WTC11 (cell line): ENCODE results near the gene PTGER2. TPM values are rescaled to one million over a fixed set of nuclear protein-coding genes. Genes with fewer than 3 reads are reported as not detected.

Source experiments
- ATAC-seq: fragments of 200-7000 bp; cut with Tn5 transposase; 2 replicates; pipeline ENCODE4 v1.10.0; 2021; ENCODE audit warnings: mild to moderate bottlenecking, moderate library complexity
- CTCF ChIA-PET: fragments of 300-600 bp; sonication (Branson Sonifier 250); formaldehyde crosslinking; loops from one replicate; lab custom pipeline; 2021; ENCODE audit warnings: antibody characterized with exemption; lab: Charles Lee
- POLR2A ChIA-PET: fragments of 350-600 bp; sonication (Branson Sonifier 250); formaldehyde crosslinking; loops from one replicate; lab custom pipeline; 2021; ENCODE audit warnings: antibody characterized with exemption; lab: Charles Lee
- DNase-seq: peaks from one replicate; pipeline ENCODE4 v3.0.0; 2021; ENCODE audit warnings: low spot score
- H3K27ac Mint-ChIP-seq: 2 replicates; pipeline ENCODE4 v1.8.0; 2021; ENCODE audit warnings: mixed read lengths
- H3K27me3 Mint-ChIP-seq: 2 replicates; pipeline ENCODE4 v1.8.0; 2021; ENCODE audit warnings: low read depth, mild to moderate bottlenecking, moderate library complexity, mixed read lengths
- H3K36me3 Mint-ChIP-seq: 2 replicates; pipeline ENCODE4 v1.8.0; 2021; ENCODE audit warnings: mixed read lengths
- H3K4me1 Mint-ChIP-seq: 2 replicates; pipeline ENCODE4 v1.8.0; 2022; ENCODE audit warnings: mixed read lengths
- H3K4me3 Mint-ChIP-seq: 2 replicates; pipeline ENCODE4 v1.8.0; 2021; ENCODE audit warnings: mild to moderate bottlenecking, moderate library complexity, mixed read lengths
- H3K9me3 Mint-ChIP-seq: 2 replicates; pipeline ENCODE4 v1.8.0; 2021; ENCODE audit warnings: mixed read lengths
- EMX1 ChIP-seq: fragments of 250-450 bp; sonication (Bioruptor Pico); IDR thresholded peaks from 2 replicates; pipeline ENCODE4 v1.8.0; 2021; ENCODE audit warnings: mild to moderate bottlenecking
- FOXJ3 ChIP-seq: sonication (generic); formaldehyde crosslinking; IDR thresholded peaks from 2 replicates; pipeline ENCODE4 v1.9.0; 2021; ENCODE audit warnings: missing genetic modification reagents, mild to moderate bottlenecking, borderline replicate concordance
- IRF2 ChIP-seq: sonication (generic); formaldehyde crosslinking; IDR thresholded peaks from 2 replicates; pipeline ENCODE4 v1.8.0; 2022; ENCODE audit warnings: low read depth, missing genetic modification reagents, borderline replicate concordance
- JUN ChIP-seq: sonication (generic); formaldehyde crosslinking; IDR thresholded peaks from 2 replicates; pipeline ENCODE4 v1.8.0; 2023; ENCODE audit warnings: mild to moderate bottlenecking, missing genetic modification reagents
- NR3C1 ChIP-seq: sonication (generic); formaldehyde crosslinking; conservative IDR thresholded peaks from 2 replicates; pipeline ENCODE4 v1.8.1; 2023; ENCODE audit warnings: low read depth, mild to moderate bottlenecking, missing genetic modification reagents
- OVOL2 ChIP-seq: fragments of 250-450 bp; sonication (Bioruptor Pico); IDR thresholded peaks from 2 replicates; pipeline ENCODE4 v1.9.0; 2021; ENCODE audit warnings: mild to moderate bottlenecking, borderline replicate concordance
- TEAD4 ChIP-seq: sonication (generic); formaldehyde crosslinking; IDR thresholded peaks from 2 replicates; pipeline ENCODE4 v1.8.0; 2022; ENCODE audit warnings: mild to moderate bottlenecking, missing genetic modification reagents
- ZNF138 ChIP-seq: sonication (generic); formaldehyde crosslinking; conservative IDR thresholded peaks from 2 replicates; pipeline ENCODE4 v1.8.1; 2022; ENCODE audit warnings: mild to moderate bottlenecking, moderate library complexity, missing genetic modification reagents
- ZNF317 ChIP-seq: sonication (generic); formaldehyde crosslinking; IDR thresholded peaks from 2 replicates; pipeline ENCODE4 v1.8.1; 2023; ENCODE audit warnings: low read depth, mild to moderate bottlenecking, moderate library complexity, missing genetic modification reagents, borderline replicate concordance
- ZNF416 ChIP-seq: fragments of 250-450 bp; sonication (Bioruptor Pico); IDR thresholded peaks from 2 replicates; pipeline ENCODE4 v1.9.0; 2021; ENCODE audit warnings: mild to moderate bottlenecking, inconsistent platforms
- total RNA-seq: library from RNA; stranded (reverse); gene quantifications from 3 replicates; pipeline ENCODE4 v1.2.3, GENCODE V29; 2021
- TF ChIP-seq, protein P1 (sequence below): fragments of 250-450 bp; sonication (Bioruptor Pico); IDR thresholded peaks from 2 replicates; pipeline ENCODE4 v1.9.0; 2021; ENCODE audit warnings: mild to moderate bottlenecking
- TF ChIP-seq, protein P2 (sequence below): fragments of 250-450 bp; sonication (Bioruptor Pico); IDR thresholded peaks from 2 replicates; pipeline ENCODE4 v1.9.0; 2021; ENCODE audit warnings: moderate library complexity, mild to moderate bottlenecking, inconsistent platforms, borderline replicate concordance
- TF ChIP-seq, protein P3 (sequence below): sonication (generic); formaldehyde crosslinking; IDR thresholded peaks from 2 replicates; pipeline ENCODE4 v1.8.1; 2022; ENCODE audit warnings: low read depth, mild to moderate bottlenecking, moderate library complexity, missing genetic modification reagents, borderline replicate concordance
- TF ChIP-seq, protein P4 (sequence below): fragments of 250-450 bp; sonication (Bioruptor Pico); IDR thresholded peaks from 2 replicates; pipeline ENCODE4 v1.9.0; 2021; ENCODE audit warnings: mild to moderate bottlenecking
- TF ChIP-seq, protein P5 (sequence below): sonication (generic); formaldehyde crosslinking; IDR thresholded peaks from 2 replicates; pipeline ENCODE4 v1.8.0; 2022; ENCODE audit warnings: mild to moderate bottlenecking, missing genetic modification reagents
- TF ChIP-seq, protein P6 (sequence below): sonication (generic); formaldehyde crosslinking; conservative IDR thresholded peaks from 2 replicates; pipeline ENCODE4 v1.8.1; 2022; ENCODE audit warnings: mild to moderate bottlenecking, missing genetic modification reagents
- TF ChIP-seq, protein P7 (sequence below): sonication (generic); formaldehyde crosslinking; IDR thresholded peaks from 2 replicates; pipeline ENCODE4 v1.8.1; 2022; ENCODE audit warnings: low read depth, missing genetic modification reagents, borderline replicate concordance

Gene PTGER2
- total RNA-seq, 1 experiment from 2014 or later: 0.92 TPM

DNA sequence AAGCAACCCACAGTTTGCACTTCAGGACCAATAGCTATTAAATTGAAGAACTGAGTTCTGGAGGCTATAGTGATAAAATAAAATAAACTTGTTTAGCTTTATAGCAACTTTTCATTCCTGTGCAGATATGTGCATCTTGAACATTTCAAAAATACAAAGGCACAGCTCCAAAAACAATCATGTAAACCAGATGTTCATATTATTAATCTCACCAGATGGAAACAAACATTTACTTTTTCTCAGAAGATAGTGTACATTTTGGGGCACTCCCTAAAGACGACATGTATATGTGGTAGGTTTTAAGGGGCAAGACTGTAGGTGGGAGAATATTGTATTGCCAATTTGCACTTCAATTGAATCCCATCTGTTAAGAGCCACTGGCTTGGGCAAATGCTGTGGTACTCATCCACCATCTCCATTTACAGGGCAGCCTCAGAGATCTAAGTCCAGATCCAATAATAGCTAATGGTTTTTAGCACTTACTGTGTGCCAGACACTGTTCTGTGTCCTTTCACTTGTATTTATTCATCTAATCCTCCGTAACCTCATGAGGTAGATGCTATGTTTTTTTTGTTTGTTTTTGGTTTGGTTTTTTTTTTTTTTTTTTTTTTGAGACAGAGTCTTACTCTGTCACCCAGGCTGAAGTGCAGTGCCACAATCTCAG lies 49.1 kb downstream of the PTGER2 start (continued):
- TF ChIP-seq, protein P1, sequence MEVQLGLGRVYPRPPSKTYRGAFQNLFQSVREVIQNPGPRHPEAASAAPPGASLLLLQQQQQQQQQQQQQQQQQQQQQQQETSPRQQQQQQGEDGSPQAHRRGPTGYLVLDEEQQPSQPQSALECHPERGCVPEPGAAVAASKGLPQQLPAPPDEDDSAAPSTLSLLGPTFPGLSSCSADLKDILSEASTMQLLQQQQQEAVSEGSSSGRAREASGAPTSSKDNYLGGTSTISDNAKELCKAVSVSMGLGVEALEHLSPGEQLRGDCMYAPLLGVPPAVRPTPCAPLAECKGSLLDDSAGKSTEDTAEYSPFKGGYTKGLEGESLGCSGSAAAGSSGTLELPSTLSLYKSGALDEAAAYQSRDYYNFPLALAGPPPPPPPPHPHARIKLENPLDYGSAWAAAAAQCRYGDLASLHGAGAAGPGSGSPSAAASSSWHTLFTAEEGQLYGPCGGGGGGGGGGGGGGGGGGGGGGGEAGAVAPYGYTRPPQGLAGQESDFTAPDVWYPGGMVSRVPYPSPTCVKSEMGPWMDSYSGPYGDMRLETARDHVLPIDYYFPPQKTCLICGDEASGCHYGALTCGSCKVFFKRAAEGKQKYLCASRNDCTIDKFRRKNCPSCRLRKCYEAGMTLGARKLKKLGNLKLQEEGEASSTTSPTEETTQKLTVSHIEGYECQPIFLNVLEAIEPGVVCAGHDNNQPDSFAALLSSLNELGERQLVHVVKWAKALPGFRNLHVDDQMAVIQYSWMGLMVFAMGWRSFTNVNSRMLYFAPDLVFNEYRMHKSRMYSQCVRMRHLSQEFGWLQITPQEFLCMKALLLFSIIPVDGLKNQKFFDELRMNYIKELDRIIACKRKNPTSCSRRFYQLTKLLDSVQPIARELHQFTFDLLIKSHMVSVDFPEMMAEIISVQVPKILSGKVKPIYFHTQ (CRISPR knock-in tag): no peak
- TF ChIP-seq, protein P2, sequence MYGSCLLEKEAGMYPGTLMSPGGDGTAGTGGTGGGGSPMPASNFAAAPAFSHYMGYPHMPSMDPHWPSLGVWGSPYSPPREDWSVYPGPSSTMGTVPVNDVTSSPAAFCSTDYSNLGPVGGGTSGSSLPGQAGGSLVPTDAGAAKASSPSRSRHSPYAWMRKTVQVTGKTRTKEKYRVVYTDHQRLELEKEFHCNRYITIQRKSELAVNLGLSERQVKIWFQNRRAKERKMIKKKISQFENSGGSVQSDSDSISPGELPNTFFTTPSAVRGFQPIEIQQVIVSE (CRISPR knock-in tag): no peak
- TF ChIP-seq, protein P3, sequence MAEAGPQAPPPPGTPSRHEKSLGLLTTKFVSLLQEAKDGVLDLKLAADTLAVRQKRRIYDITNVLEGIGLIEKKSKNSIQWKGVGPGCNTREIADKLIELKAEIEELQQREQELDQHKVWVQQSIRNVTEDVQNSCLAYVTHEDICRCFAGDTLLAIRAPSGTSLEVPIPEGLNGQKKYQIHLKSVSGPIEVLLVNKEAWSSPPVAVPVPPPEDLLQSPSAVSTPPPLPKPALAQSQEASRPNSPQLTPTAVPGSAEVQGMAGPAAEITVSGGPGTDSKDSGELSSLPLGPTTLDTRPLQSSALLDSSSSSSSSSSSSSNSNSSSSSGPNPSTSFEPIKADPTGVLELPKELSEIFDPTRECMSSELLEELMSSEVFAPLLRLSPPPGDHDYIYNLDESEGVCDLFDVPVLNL (CRISPR knock-in tag): no peak
- TF ChIP-seq, protein P4, sequence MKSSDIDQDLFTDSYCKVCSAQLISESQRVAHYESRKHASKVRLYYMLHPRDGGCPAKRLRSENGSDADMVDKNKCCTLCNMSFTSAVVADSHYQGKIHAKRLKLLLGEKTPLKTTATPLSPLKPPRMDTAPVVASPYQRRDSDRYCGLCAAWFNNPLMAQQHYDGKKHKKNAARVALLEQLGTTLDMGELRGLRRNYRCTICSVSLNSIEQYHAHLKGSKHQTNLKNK (CRISPR knock-in tag): no peak
- TF ChIP-seq, protein P5, sequence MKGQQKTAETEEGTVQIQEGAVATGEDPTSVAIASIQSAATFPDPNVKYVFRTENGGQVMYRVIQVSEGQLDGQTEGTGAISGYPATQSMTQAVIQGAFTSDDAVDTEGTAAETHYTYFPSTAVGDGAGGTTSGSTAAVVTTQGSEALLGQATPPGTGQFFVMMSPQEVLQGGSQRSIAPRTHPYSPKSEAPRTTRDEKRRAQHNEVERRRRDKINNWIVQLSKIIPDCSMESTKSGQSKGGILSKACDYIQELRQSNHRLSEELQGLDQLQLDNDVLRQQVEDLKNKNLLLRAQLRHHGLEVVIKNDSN (CRISPR knock-in tag): no peak
- no peak for TF ChIP-seq IRF2

DNA sequence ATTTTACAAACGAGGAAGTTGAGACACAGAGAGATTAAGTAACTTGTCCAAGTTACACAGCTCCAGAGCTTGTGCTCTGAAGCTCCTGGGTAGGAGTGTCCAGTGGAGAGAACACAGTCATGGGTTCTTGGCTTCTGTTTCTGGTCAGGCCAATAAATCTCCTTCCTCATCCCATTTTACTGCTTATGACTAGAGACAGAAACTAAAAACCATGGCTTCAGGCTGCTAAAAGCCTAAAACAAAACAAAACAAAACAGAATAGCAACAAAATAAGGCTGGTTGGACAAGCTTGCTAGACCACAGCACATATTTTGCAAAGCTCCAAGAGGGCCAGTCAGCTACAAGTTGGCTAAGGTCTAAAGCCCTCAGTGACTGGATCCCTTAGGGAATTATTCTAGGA lies 49.8 kb downstream of the PTGER2 start:
- POLR2A ChIA-PET: no interaction called here
- no peaks in the 10 kb centered on the region for H3K27me3 Mint-ChIP-seq
- no peak overlapping the region for H3K27ac Mint-ChIP-seq
- no peak overlapping the region for H3K4me3 Mint-ChIP-seq
- CTCF ChIA-PET: no interaction called here
- H3K36me3 Mint-ChIP-seq: no peaks in the 10 kb centered on the region
- H3K9me3 Mint-ChIP-seq: no peaks in the 10 kb centered on the region
- H3K4me1 Mint-ChIP-seq: no peaks in the 10 kb centered on the region
- ATAC-seq: no peak
- TF ChIP-seq NR3C1 (CRISPR knock-in tag): no peak
- TF ChIP-seq, protein P6, sequence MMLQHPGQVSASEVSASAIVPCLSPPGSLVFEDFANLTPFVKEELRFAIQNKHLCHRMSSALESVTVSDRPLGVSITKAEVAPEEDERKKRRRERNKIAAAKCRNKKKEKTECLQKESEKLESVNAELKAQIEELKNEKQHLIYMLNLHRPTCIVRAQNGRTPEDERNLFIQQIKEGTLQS (CRISPR knock-in tag): no peak
- TF ChIP-seq FOXJ3 (CRISPR knock-in tag): no peak
- TF ChIP-seq ZNF317 (CRISPR knock-in tag): no peak
- TF ChIP-seq ZNF138: no peak
- no peak for TF ChIP-seq JUN (CRISPR knock-in tag)
- no peak for TF ChIP-seq TEAD4 (CRISPR knock-in tag)
- TF ChIP-seq, protein P7, sequence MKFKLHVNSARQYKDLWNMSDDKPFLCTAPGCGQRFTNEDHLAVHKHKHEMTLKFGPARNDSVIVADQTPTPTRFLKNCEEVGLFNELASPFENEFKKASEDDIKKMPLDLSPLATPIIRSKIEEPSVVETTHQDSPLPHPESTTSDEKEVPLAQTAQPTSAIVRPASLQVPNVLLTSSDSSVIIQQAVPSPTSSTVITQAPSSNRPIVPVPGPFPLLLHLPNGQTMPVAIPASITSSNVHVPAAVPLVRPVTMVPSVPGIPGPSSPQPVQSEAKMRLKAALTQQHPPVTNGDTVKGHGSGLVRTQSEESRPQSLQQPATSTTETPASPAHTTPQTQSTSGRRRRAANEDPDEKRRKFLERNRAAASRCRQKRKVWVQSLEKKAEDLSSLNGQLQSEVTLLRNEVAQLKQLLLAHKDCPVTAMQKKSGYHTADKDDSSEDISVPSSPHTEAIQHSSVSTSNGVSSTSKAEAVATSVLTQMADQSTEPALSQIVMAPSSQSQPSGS (CRISPR knock-in tag): no peak
- TF ChIP-seq OVOL2 (CRISPR knock-in tag): no peak
- TF ChIP-seq ZNF416: no peak
- TF ChIP-seq EMX1 (CRISPR knock-in tag): no peak
- DNase-seq: no peak
